GM19240 (cell line): ENCODE results near the gene ZNF860.

Experiments used
- DNase-seq: peaks from one replicate; pipeline ENCODE4 v3.0.0; 2011; ENCODE audit warnings: low spot score; ENCODE audit not compliant: insufficient read length

ZNF860 gene

DNA sequence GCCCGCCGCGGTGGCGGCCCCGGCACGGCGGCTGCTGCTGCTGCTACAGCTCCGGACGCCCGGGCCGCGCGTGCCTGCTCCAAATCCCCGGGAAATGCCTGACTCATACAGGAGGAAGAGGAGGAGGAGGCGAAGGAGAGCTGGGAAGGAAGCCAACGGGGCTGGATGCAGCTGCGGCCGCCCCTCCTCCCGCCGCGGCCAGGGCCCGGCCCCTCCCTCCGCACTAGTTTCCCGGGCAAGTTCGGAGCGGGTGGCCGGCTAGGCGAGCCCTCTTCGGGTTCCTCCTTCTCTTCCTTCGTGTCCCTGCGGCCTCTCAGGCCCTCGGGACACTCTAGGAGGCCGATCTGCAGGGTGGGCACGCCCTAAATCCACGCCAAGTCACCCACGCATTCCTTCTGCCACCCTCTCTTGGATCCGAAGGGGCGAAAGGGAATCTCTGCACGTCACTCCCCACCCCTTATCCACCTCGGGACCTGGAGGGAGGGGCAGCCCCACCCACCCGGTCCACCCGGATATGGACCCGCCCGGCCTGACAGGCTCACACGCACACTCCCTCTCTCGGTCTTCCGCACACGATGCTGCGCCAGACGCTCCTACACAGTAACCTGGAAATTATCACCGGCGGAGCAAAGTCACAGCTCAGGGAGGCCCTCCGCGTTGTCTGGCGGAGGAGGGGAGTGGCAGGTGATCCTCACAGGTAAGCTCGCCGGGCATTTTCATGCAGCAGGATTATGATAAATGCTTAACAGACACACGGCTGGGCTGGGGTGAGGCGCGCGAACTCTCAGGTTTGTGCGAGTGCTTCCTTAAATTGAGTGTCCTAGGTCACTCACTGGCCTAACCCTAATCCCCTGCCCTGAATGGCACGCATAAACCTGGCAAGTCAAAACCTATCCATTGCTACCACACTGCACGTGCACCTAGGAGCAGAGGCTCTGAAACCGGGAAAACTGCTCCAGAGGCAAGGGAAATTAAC, at the start of gene ZNF860, which contains the start of gene OSBPL10:
Gene ZNF860 (plus strand): TSS at position 545 of the 976 bp plus-strand sequence. CDS start 7,330 bp downstream, outside the sequence.
Gene OSBPL10 (minus strand): TSS at position 57 of the 976 bp plus-strand sequence. CDS start 83 bp downstream, outside the sequence.
- no peak for DNase-seq

- no peak for DNase-seq
Observed at GRCh38 chr3:31932990-31933389, 48.6 kb upstream of the ZNF860 start.

DNA sequence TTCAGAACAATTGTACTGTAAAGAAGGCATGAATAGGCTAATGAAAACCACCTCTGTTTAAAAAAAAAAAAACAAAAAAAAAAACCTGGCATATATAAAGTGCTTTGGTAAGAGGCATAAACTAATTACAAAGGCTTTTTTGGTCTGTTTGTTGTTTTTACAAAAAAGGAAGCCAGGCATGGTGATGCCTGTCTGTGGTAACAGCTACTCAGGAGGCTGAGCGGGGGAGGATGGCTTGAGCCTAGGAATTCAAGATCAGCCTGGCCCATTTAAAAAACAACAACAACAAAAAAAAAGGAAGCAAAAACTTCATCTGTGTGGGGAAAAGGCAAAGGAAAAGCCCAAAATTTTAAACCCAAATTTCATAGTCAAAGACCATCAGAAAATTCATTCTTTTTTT, 47.5 kb upstream of the ZNF860 start:
- DNase-seq: no peak

- no peak for DNase-seq
Observed at GRCh38 chr3:31934866-31935265, 46.7 kb upstream of the ZNF860 start.

DNA sequence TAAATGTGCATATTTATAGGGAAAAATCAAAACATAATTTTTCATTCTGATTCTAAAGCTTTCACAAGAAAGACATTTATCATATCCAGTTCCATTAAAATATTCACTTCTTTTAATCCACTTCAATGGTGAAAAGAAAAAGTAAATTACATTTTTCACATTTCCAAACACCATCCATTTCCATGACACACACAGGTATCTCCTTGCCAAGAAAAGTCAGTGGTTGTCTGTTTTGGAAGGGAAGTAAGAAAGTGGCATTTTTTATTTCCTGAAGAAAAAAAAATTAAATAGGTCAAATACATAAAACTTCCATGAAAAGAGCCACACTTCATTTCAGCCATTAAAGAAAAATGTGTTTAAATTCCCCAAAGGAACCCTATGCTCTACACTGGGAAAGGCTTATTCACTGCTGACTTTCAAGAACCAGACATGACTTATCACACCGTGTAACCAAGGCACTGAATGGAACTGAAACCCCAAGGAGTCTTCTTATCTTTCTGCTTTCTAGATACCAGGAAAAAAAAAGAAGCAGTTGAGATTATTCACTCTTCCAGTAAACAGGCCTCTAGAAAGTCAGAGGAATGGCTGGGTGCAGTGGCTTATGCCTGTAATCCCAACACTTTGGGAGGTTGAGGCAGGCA, 45.0 kb upstream of the ZNF860 start:
- DNase-seq: no peak

- no peak for DNase-seq
Observed at GRCh38 chr3:31937225-31937624, 44.3 kb upstream of the ZNF860 start.

- no peak for DNase-seq
Observed at GRCh38 chr3:31942446-31942845, 39.1 kb upstream of the ZNF860 start.

GRCh38 chr3:31943041-31943440, 38.5 kb upstream of the ZNF860 start:
- no peak for DNase-seq

- DNase-seq: no peak
Observed at GRCh38 chr3:31945738-31946052, 35.9 kb upstream of the ZNF860 start.

DNA sequence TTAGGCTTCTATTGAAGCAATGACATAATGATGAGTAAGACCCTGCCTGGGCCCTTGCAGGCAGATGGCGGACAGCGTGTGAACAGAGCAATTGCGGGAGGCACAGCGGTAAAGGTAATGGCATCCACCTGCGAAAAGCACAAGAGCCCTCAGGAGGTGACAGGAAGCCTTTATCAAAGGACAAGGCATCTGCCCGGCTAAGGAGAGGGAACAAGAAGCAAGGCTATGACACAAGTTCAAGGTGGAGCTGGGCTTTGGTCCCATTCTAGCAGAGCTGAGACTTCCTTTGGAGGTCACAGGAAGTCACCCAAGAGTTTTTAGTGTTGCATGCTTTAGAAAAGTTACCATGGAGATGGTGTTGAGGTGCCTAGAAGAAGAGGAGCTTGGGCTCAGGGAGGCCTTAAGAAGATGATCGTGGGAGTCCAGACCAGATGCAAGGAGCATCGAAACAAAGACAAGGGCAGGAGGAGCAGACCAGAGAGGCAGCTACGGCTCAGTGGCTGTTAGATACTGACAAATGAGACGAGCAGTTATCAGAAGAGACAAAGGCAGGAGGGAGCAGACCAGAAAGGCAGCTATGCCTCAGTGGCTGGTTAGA, 35.0 kb upstream of the ZNF860 start:
- DNase-seq: no peak

DNA sequence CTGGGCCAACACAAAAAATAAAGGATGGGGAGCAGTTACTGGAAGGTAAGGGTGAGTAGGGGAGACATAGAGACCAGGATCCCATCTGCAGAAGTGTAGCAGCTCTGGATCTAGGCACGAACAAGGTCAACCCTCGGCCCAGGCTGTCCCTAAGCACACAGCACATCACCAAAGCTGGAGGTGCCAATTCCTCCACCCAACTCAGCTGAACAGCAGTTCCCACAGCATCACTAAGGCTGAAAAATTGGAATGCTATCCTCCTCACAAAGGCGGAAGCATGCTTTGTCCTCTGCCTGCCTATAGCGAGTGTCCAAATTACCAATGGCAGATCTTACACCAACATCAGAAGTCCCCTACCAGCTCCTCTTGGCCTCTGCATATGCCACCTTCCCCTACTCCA, 34.4 kb upstream of the ZNF860 start:
- no peak for DNase-seq

GRCh38 chr3:31947671-31948091, 33.9 kb upstream of the ZNF860 start:
- DNase-seq: no peak

GRCh38 chr3:31948280-31948679, 33.3 kb upstream of the ZNF860 start:
- DNase-seq: no peak

- DNase-seq: peak; percentile 22
Observed at GRCh38 chr3:31952205-31952604, 29.3 kb upstream of the ZNF860 start.

DNA sequence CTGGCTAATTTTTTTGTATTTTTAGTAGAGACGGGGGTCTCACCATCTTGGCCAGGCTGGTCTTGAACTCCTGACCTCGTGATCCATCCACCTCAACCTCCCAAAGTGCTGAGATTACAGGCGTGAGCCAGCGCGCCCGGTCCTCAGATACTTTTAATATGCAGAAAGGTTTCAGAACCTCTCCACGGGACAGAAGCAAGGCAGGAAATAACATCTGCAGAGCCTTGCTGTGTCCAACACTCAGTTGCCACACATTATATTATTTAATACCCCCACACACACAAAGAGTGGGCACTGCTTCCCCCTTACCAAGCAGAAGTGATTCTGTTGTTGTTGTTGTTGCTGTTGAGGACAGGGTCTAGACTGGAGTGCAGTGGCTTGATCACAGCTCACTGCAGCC, 28.5 kb upstream of the ZNF860 start:
- DNase-seq: no peak

DNA sequence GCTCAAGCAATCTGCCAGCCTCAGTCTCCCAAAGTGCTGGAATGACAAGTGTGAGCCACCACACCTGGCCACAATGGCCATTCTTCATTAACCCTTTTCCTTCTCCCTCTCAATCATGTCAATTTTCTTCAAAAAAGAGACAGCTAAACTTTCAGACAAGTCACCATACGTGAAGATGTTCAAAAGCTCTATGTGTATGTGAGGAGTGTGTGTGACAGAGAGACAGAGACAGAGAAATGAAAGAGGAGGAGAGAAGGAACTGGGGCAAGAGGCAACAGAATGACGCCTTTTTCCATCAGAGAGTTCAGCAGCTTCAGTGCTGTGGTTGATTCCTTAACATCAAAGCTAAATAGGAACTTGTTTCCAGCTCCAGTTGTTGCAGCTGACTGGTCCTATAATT, 27.9 kb upstream of the ZNF860 start:
- no peak for DNase-seq

GRCh38 chr3:31955581-31955980, 26.0 kb upstream of the ZNF860 start:
- DNase-seq: no peak

DNA sequence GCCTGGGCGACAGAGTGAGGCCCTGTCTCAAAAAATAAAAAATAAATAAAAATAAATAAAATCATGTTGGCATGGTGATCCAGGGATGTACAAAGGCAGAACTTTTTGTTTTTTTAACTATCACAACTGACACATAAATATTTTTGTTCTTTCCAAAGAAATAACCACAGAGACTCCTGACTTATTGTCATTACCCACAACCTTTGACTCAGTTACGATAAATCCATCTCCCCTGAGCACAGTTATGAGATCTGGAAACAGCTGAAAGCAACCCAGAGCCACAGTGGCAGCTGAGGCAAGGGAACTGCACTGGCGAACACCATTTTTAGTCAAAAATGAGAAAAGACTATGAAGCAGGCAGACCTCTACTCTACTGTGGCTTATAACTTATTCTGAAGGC, 24.4 kb upstream of the ZNF860 start:
- no peak for DNase-seq

DNA sequence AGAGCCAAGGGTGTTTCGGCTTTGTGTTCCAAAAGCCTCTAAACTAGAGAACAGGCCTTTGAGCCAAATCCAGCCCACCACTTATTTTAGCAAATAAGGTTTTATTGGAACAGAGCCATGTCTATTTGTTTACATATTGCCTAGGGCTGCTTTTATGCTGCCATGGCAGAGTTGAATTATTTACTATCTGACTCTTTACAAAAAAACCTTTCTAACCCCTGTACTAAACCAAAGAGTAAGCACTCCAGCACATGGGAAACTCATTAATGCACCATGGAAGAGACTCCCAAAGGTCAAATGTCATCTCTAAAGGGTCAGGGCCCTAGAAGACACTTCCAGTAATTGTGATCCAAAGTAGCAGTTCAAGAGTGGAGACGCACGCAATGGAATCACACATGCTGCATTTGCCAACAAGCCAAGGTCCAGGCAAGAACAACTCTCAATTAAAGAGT, 22.8 kb upstream of the ZNF860 start:
- DNase-seq: no peak

GRCh38 chr3:31959251-31959650, 22.3 kb upstream of the ZNF860 start:
- DNase-seq: no peak

- no peak for DNase-seq
Observed at GRCh38 chr3:31959951-31960792, 21.4 kb upstream of the ZNF860 start.
